Neural cell (in vitro differentiated cells): Measurements from ENCODE around the gene NBPF3.

Experiments
- EP300 ChIP-seq: fragments of 450-650 bp; conservative IDR thresholded peaks from 2 replicates; pipeline ENCODE4 v1.6.1; 2014; ENCODE audit warnings: antibody characterized with exemption, mild to moderate bottlenecking, moderate library complexity; ENCODE audit not compliant: poor library complexity, severe bottlenecking
- MXI1 ChIP-seq: fragments of 450-650 bp; conservative IDR thresholded peaks from 2 replicates; pipeline ENCODE4 v1.6.1; 2014; ENCODE audit warnings: antibody characterized with exemption, mild to moderate bottlenecking; ENCODE audit not compliant: poor library complexity, severe bottlenecking
- RAD21 ChIP-seq: fragments of 450-650 bp; conservative IDR thresholded peaks from 2 replicates; pipeline ENCODE4 v1.6.1; 2014; ENCODE audit warnings: antibody characterized with exemption, mild to moderate bottlenecking, moderate library complexity
- TAF1 ChIP-seq: IDR thresholded peaks from 2 replicates; pipeline ENCODE4 v1.6.1; 2012; ENCODE audit warnings: low read depth
- TF ChIP-seq, protein P1 (sequence below): fragments of 450-650 bp; IDR thresholded peaks from 2 replicates; pipeline ENCODE4 v1.5.1; 2014; ENCODE audit warnings: antibody characterized with exemption, mild to moderate bottlenecking, moderate library complexity; ENCODE audit not compliant: poor library complexity, severe bottlenecking

DNA sequence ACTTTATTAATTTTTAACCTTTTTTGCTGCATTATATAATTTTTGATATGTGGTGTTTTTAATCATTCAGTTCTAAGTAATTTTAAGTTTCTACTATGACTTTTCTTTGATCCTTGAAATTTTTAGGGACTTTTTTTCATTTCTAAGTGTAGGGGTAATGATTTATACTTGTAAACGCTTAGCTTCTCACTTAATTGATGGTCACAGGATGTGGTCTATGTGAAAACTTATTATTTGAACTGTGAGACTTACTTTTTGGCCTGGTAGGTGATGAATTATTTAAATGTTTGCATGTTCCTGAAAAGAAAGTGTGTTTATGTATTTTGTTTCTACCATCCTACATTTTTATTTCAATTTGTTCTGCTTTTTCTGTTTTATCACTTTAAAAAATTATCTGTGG lies 86.5 kb downstream of the NBPF3 start:
- TF ChIP-seq RAD21 (no peak), EP300 (no peak), TAF1 (no peak), MXI1 (no peak)
- TF ChIP-seq, protein P1, sequence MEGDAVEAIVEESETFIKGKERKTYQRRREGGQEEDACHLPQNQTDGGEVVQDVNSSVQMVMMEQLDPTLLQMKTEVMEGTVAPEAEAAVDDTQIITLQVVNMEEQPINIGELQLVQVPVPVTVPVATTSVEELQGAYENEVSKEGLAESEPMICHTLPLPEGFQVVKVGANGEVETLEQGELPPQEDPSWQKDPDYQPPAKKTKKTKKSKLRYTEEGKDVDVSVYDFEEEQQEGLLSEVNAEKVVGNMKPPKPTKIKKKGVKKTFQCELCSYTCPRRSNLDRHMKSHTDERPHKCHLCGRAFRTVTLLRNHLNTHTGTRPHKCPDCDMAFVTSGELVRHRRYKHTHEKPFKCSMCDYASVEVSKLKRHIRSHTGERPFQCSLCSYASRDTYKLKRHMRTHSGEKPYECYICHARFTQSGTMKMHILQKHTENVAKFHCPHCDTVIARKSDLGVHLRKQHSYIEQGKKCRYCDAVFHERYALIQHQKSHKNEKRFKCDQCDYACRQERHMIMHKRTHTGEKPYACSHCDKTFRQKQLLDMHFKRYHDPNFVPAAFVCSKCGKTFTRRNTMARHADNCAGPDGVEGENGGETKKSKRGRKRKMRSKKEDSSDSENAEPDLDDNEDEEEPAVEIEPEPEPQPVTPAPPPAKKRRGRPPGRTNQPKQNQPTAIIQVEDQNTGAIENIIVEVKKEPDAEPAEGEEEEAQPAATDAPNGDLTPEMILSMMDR: no peak
